Neural crest cell (in vitro differentiated cells): Measurements from ENCODE around the gene APCDD1. TPM values are rescaled to one million over a fixed set of nuclear protein-coding genes. Genes with fewer than 3 reads are reported as not detected.

Source experiments
- DNase-seq: peaks from one replicate; pipeline ENCODE4 v3.0.0; 2021; ENCODE audit warnings: low read depth, mixed read lengths, low spot score
- H3K27ac Mint-ChIP-seq: one replicate; pipeline ENCODE4 v1.8.0; 2021; ENCODE audit warnings: mild to moderate bottlenecking, mixed read lengths; ENCODE audit not compliant: unreplicated experiment
- H3K27me3 Mint-ChIP-seq: 2 replicates; pipeline ENCODE4 v1.8.0; 2021; ENCODE audit warnings: low read depth, mild to moderate bottlenecking, mixed read lengths
- H3K36me3 Mint-ChIP-seq: 2 replicates; pipeline ENCODE4 v1.8.0; 2021; ENCODE audit warnings: low read depth, mild to moderate bottlenecking, mixed read lengths
- H3K4me1 Mint-ChIP-seq: 2 replicates; pipeline ENCODE4 v1.8.0; 2021; ENCODE audit warnings: mixed read lengths
- H3K4me3 Mint-ChIP-seq: one replicate; pipeline ENCODE4 v1.8.0; 2021; ENCODE audit warnings: mild to moderate bottlenecking, mixed read lengths
- H3K9me3 Mint-ChIP-seq: 2 replicates; pipeline ENCODE4 v1.8.0; 2021; ENCODE audit warnings: mixed read lengths
- total RNA-seq: library from RNA; stranded (reverse); gene quantifications from 2 replicates; pipeline ENCODE4 v1.2.1, GENCODE V29; 2021
- TF ChIP-seq, protein P1 (sequence below): fragments of 200-600 bp; sonication (generic); conservative IDR thresholded peaks from 2 replicates; pipeline ENCODE4 v1.5.0; 2021; ENCODE audit warnings: antibody characterized with exemption, mild to moderate bottlenecking

The APCDD1 gene
- total RNA-seq, 1 donor from 2014 or later: 51.9 TPM

GRCh38 chr18:10490401-10491165, 36.1 kb downstream of the APCDD1 start:
- Mint-ChIP-seq H3K4me1 (peaks cover 7% of the 10 kb centered on the region), H3K9me3 (no peaks in the 10 kb centered on the region), H3K4me3 (no peak overlapping the region), H3K27ac (no peak overlapping the region), H3K36me3 (peaks cover 11% of the 10 kb centered on the region), H3K27me3 (no peaks in the 10 kb centered on the region)
- no peak for DNase-seq
- TF ChIP-seq, protein P1, sequence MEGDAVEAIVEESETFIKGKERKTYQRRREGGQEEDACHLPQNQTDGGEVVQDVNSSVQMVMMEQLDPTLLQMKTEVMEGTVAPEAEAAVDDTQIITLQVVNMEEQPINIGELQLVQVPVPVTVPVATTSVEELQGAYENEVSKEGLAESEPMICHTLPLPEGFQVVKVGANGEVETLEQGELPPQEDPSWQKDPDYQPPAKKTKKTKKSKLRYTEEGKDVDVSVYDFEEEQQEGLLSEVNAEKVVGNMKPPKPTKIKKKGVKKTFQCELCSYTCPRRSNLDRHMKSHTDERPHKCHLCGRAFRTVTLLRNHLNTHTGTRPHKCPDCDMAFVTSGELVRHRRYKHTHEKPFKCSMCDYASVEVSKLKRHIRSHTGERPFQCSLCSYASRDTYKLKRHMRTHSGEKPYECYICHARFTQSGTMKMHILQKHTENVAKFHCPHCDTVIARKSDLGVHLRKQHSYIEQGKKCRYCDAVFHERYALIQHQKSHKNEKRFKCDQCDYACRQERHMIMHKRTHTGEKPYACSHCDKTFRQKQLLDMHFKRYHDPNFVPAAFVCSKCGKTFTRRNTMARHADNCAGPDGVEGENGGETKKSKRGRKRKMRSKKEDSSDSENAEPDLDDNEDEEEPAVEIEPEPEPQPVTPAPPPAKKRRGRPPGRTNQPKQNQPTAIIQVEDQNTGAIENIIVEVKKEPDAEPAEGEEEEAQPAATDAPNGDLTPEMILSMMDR: peak; percentile 34

DNA sequence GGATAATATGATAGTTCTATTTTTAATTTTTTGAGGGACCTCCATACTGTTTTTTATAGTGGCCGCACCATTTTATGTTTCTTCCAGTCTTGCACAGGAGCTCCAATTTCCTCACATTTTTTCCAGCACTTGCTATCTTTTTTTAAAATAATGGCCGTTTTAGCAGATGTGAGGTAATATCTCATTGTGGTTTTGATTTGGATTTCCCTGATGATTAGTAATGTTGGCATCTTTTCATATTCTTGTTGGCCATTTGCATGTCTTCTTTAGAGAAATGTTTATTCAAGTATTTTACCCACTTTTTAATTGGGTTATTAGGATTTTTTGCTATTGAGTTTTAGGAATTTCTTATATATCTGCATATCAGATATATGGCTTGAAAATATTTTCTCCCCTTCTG, 41.5 kb downstream of the APCDD1 start:
- Mint-ChIP-seq H3K4me3 (no peak overlapping the region), H3K36me3 (no peaks in the 10 kb centered on the region)

GRCh38 chr18:10497206-10497749, 42.8 kb downstream of the APCDD1 start:
- no peaks in the 10 kb centered on the region for H3K36me3 Mint-ChIP-seq
- peaks cover 3% of the 10 kb centered on the region for H3K9me3 Mint-ChIP-seq
- TF ChIP-seq, protein P1: no peak
- H3K27ac Mint-ChIP-seq: no peak overlapping the region
- H3K4me1 Mint-ChIP-seq: no peaks in the 10 kb centered on the region
- H3K4me3 Mint-ChIP-seq: no peak overlapping the region
- no peak for DNase-seq
- H3K27me3 Mint-ChIP-seq: no peaks in the 10 kb centered on the region

More for the DNA sequence above, 41.5 kb downstream of the APCDD1 start:
- no peak overlapping the region for H3K27ac Mint-ChIP-seq
- H3K4me1 Mint-ChIP-seq: no peaks in the 10 kb centered on the region
- TF ChIP-seq, protein P1: no peak
- DNase-seq: no peak
- H3K27me3 Mint-ChIP-seq: no peaks in the 10 kb centered on the region
- H3K9me3 Mint-ChIP-seq: peaks cover 3% of the 10 kb centered on the region

DNA sequence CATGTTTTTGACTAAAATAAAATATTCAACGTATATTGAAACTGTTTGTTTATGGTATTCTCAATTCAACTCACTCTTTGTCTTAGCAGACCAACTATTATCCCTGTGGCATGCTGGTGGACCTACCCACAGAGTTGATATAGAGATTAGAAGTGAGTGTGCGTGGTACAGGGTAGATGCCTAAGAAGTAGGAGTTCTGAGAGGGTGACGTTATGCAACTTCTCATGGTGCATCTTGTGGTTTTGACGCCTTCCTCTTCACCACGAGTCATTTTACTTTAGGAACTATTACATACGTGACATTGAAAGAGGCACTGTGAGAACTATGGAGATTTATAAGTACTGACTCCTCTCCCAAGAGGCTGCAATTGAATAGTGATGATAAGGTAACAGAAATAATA, 44.8 kb downstream of the APCDD1 start:
- Mint-ChIP-seq H3K27me3 (no peaks in the 10 kb centered on the region), H3K9me3 (peaks cover 5% of the 10 kb centered on the region), H3K4me3 (no peak overlapping the region), H3K27ac (no peak overlapping the region), H3K36me3 (no peaks in the 10 kb centered on the region), H3K4me1 (no peaks in the 10 kb centered on the region)
- TF ChIP-seq, protein P1: no peak
- no peak for DNase-seq

DNA sequence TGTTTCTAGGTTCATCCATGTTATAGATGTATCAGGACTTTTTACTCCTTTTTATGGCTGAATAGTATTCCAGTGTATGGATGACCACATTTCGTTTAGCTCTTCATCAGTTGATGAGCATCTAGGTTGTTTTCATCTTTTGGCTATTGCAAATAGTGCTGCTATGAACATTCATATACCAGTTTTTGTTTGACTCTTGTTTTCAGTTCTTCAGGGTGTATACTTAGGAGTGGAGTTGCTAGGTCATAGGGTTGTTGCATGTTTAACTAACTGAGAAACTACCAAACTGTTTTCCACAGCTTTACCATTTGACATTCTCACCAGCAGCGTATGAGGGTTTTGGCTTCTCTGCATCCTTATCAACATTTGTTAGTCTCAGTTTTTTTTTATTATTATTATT, 45.6 kb downstream of the APCDD1 start:
- no peaks in the 10 kb centered on the region for H3K27me3 Mint-ChIP-seq
- no peak overlapping the region for H3K27ac Mint-ChIP-seq
- TF ChIP-seq, protein P1: no peak
- no peaks in the 10 kb centered on the region for H3K4me1 Mint-ChIP-seq
- peaks cover 5% of the 10 kb centered on the region for H3K36me3 Mint-ChIP-seq
- peaks cover 8% of the 10 kb centered on the region for H3K9me3 Mint-ChIP-seq
- DNase-seq: no peak
- no peak overlapping the region for H3K4me3 Mint-ChIP-seq
